SK-N-SH (cell line): ENCODE data around the gene AUTS2.

Source experiments
- FOXJ3 ChIP-seq: sonication (generic); formaldehyde crosslinking; IDR thresholded peaks from 2 replicates; pipeline ENCODE4 v1.5.1; 2020; ENCODE audit warnings: mild to moderate bottlenecking, missing genetic modification reagents
- GABPA ChIP-seq: IDR thresholded peaks from 2 replicates; pipeline ENCODE4 v1.4.0; 2012; ENCODE audit warnings: low read depth, mild to moderate bottlenecking
- POLR2AphosphoS5 ChIP-seq: IDR thresholded peaks from 2 replicates; pipeline ENCODE4 v1.6.1; 2012; ENCODE audit warnings: low read depth, low read length

DNA sequence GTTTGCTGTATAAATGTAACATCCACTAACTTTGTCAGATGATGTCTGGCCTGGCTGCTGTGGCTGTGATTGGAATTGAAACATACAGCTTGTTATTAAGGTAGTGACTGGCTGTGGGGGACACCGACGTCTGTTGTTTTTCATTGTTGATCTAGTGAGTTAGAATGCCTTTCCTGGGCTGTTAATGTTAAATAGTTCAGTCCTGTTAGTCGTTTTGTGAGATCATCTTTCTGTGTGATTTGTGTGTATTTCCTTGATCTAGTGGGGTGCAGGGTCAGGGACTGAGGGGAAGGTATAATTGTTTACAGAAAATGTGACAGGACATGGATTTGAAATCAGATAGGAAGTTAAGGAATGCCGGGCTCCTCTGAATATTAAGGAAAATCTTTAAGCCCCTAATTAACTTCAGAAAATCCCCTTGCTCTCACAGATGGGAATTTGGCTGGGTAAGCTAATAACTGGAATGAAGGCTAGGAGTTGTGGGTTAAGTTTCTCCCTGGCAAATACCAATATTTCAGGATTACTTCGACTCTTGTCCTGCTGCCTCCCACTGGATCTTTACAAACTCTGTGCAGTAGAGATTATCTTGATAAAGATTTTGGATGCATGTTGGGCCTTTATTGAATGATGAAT lies 163.1 kb downstream of the AUTS2 start:
- TF ChIP-seq GABPA (no peak), FOXJ3 (CRISPR knock-in tag) (no peak), POLR2AphosphoS5 (no peak)
